Ascending aorta (tissue), 2 donors: Measurements from ENCODE around the gene NAPB. TPM values are rescaled to one million over a fixed set of nuclear protein-coding genes. Genes with fewer than 3 reads are reported as not detected.

ENCODE experiments used
- DNase-seq, 2 donors: peaks; one replicate each; pipeline ENCODE4 v3.0.0-alpha.2; 2019; ENCODE audit warnings: low spot score in 2 of 2
- H3K27ac ChIP-seq, 2 donors: fragments of 200-600 bp; sonication (generic); one replicate each; pipeline ENCODE4 v1.5.1; 2016 to 2017; ENCODE audit warnings: mild to moderate bottlenecking in 1 of 2
- H3K27me3 ChIP-seq: fragments of 200-600 bp; sonication (generic); one replicate; pipeline ENCODE4 v1.5.1; 2017
- H3K36me3 ChIP-seq, 2 donors: fragments of 200-600 bp; sonication (generic); one replicate each; pipeline ENCODE4 v1.5.1; 2016
- H3K4me1 ChIP-seq, 2 donors: fragments of 200-600 bp; sonication (generic); one replicate each; pipeline ENCODE4 v1.5.1; 2016 to 2017; ENCODE audit warnings: mild to moderate bottlenecking in 1 of 2
- H3K4me3 ChIP-seq, 2 donors: fragments of 200-600 bp; sonication (generic); one replicate each; pipeline ENCODE4 v1.5.1; 2016 to 2017; ENCODE audit warnings: mild to moderate bottlenecking in 1 of 2
- H3K9me3 ChIP-seq, 2 donors: fragments of 200-600 bp; sonication (generic); one replicate each; pipeline ENCODE4 v1.5.1; 2016
- CTCF ChIP-seq, 3 experiments: fragments of 200-600 bp in 2 of 3; fragments of 450-650 bp in 1 of 3; sonication (generic) in 2 of 3; IDR thresholded peaks; one replicate each; pipeline ENCODE4 v1.5.1; 2016 to 2019; ENCODE audit warnings: antibody characterized with exemption in 3 of 3, mild to moderate bottlenecking in 1 of 3, moderate library complexity in 1 of 3
- intact Hi-C: fragments of 100-400 bp; cut with DNase I; formaldehyde crosslinking; loops from one replicate; pipeline ENCODE4 v1.15.1; 2023
- total RNA-seq: library from RNA; depleted of rRNA; stranded (reverse); fragments of >200 nt; gene quantifications from one replicate; pipeline ENCODE4 v1.1.0, GENCODE V29; 2016

NAPB gene
- total RNA-seq, 1 donor from 2014 or later: 0.75 TPM

GRCh38 chr20:23361476-23362391, 59.6 kb downstream of the NAPB start, which contains the start of gene GZF1:
TSS of gene GZF1 (plus strand) at chr20:23362182. CDS start at chr20:23364384, 2,202 bp downstream.
- Histone ChIP-seq H3K36me3 (peaks cover 12 to 14% of the 10 kb centered on the region in 2 donors), H3K27ac (peak within 1 kb of the TSS; percentile 99 to 100), H3K4me1 (peaks cover 6 to 25% of the 10 kb centered on the region in 2 donors), H3K9me3 (no peaks in the 10 kb centered on the region), H3K4me3 (peak within 1 kb of the TSS; percentile 76 to 77), H3K27me3 (no peaks in the 10 kb centered on the region)
- TF ChIP-seq CTCF (IDR thresholded peaks at IDR 0.05): peak in 1 of 3 experiments; percentile 25
- DNase-seq: peak; percentile 94 to 99
- intact Hi-C loops: loop anchor here (1.0 to 10.0 kb wide), 7 partner anchors 11 to 1873 kb away; partner anchors contain the start of genes CST3, NAPB and NXT1

- H3K9me3 ChIP-seq: no peaks in the 10 kb centered on the region
- H3K36me3 ChIP-seq: peaks cover 12 to 14% of the 10 kb centered on the region in 2 donors
- no peak for TF ChIP-seq CTCF (IDR thresholded peaks at IDR 0.05)
- H3K27ac ChIP-seq: peak overlapping the region; percentile 99 to 100
- no peak for DNase-seq
- peak overlapping the region; percentile 76 to 77 for H3K4me3 ChIP-seq
- peaks cover 6 to 22% of the 10 kb centered on the region in 2 donors for H3K4me1 ChIP-seq
- H3K27me3 ChIP-seq: no peaks in the 10 kb centered on the region
- intact Hi-C loops: loop anchor here (5.0 to 10.0 kb wide), 5 partner anchors 214 to 1874 kb away; partner anchors contain the start of gene CST3
These were observed 60.2 kb downstream of the NAPB start for GRCh38 chr20:23361119-23361475.

GRCh38 chr20:23360531-23360930, 60.8 kb downstream of the NAPB start:
- Histone ChIP-seq H3K4me1 (peaks cover 6 to 19% of the 10 kb centered on the region in 2 donors), H3K9me3 (no peaks in the 10 kb centered on the region), H3K27me3 (no peaks in the 10 kb centered on the region), H3K36me3 (peaks cover 12 to 14% of the 10 kb centered on the region in 2 donors), H3K4me3 (no peak overlapping the region), H3K27ac (peak overlapping the region; percentile 99 to 100)
- intact Hi-C loops: loop anchor here (5.0 to 10.0 kb wide), 5 partner anchors 213 to 1874 kb away; partner anchors contain the start of gene CST3
- no peak for DNase-seq
- TF ChIP-seq CTCF (IDR thresholded peaks at IDR 0.05): no peak

- Histone ChIP-seq H3K27ac (peak overlapping the region; percentile 67 to 96), H3K27me3 (no peaks in the 10 kb centered on the region), H3K4me1 (peaks cover 6 to 19% of the 10 kb centered on the region in 2 donors), H3K9me3 (no peaks in the 10 kb centered on the region), H3K36me3 (peaks cover 8% of the 10 kb centered on the region in 2 donors), H3K4me3 (no peak overlapping the region)
- TF ChIP-seq CTCF (IDR thresholded peaks at IDR 0.05): no peak
- intact Hi-C loops: loop anchor here (1.0 to 10.0 kb wide), 4 partner anchors 9 to 1696 kb away; partner anchors contain the start of genes ACSS1, APMAP, NXT1 and SYNDIG1
- no peak for DNase-seq
These were observed 62.2 kb downstream of the NAPB start for GRCh38 chr20:23358923-23359593.

- TF ChIP-seq CTCF (IDR thresholded peaks at IDR 0.05): no peak
- intact Hi-C loops: loop anchor here (1.0 to 10.0 kb wide), 4 partner anchors 8 to 1696 kb away; partner anchors contain the start of genes ACSS1, APMAP, NXT1 and SYNDIG1
- Histone ChIP-seq H3K4me1 (peaks cover 6 to 18% of the 10 kb centered on the region in 2 donors), H3K27me3 (no peaks in the 10 kb centered on the region), H3K27ac (peak overlapping the region; percentile 67 to 96), H3K4me3 (peak overlapping the region; percentile 50 to 61), H3K9me3 (no peaks in the 10 kb centered on the region), H3K36me3 (peaks cover 11 to 12% of the 10 kb centered on the region in 2 donors)
- DNase-seq: no peak
These were observed 62.8 kb downstream of the NAPB start for GRCh38 chr20:23358563-23358906.
